GM08714 (cell line): ENCODE measurements around the gene TRIO.

Source experiments
- H3K4me3 ChIP-seq: fragments of 200-500 bp; sonication (Bioruptor generic); 2 replicates; pipeline ENCODE4 v1.5.1; 2014; ENCODE audit warnings: mild to moderate bottlenecking, low read length, inconsistent platforms
- ZNF274 ChIP-seq: IDR thresholded peaks from 2 replicates; pipeline ENCODE4 v1.6.1; 2012; ENCODE audit warnings: mild to moderate bottlenecking, low read depth, low read length

Gene TRIO

GRCh38 chr5:14215901-14216300, 72.8 kb downstream of the TRIO start:
- no peak overlapping the region for H3K4me3 ChIP-seq
- no peak for TF ChIP-seq ZNF274

GRCh38 chr5:14216372-14216771, 73.2 kb downstream of the TRIO start:
- no peak overlapping the region for H3K4me3 ChIP-seq
- no peak for TF ChIP-seq ZNF274

GRCh38 chr5:14216902-14217301, 73.8 kb downstream of the TRIO start:
- H3K4me3 ChIP-seq, result no peak overlapping the region

GRCh38 chr5:14217587-14217986, 74.4 kb downstream of the TRIO start:
- TF ChIP-seq ZNF274, result no peak
- H3K4me3 ChIP-seq, result no peak overlapping the region

More at GRCh38 chr5:14216902-14217301, 73.8 kb downstream of the TRIO start:
- TF ChIP-seq ZNF274, result no peak

GRCh38 chr5:14218011-14218410, 74.9 kb downstream of the TRIO start:
- no peak overlapping the region for H3K4me3 ChIP-seq
- TF ChIP-seq ZNF274, result no peak

- no peak overlapping the region for H3K4me3 ChIP-seq
- TF ChIP-seq ZNF274, result no peak
Observed at GRCh38 chr5:14218480-14218879, 75.3 kb downstream of the TRIO start.

- TF ChIP-seq ZNF274, result no peak
- no peak overlapping the region for H3K4me3 ChIP-seq
Observed at GRCh38 chr5:14218897-14219573, 75.9 kb downstream of the TRIO start.

- no peak for TF ChIP-seq ZNF274
- H3K4me3 ChIP-seq, result no peak overlapping the region
Observed at GRCh38 chr5:14219800-14220512, 76.8 kb downstream of the TRIO start.

- no peak overlapping the region for H3K4me3 ChIP-seq
- no peak for TF ChIP-seq ZNF274
Observed at GRCh38 chr5:14220642-14221041, 77.5 kb downstream of the TRIO start.

GRCh38 chr5:14221732-14222131, 78.6 kb downstream of the TRIO start:
- no peak overlapping the region for H3K4me3 ChIP-seq
- TF ChIP-seq ZNF274, result no peak

GRCh38 chr5:14222206-14222605, 79.1 kb downstream of the TRIO start:
- TF ChIP-seq ZNF274, result no peak

GRCh38 chr5:14223372-14223771, 80.2 kb downstream of the TRIO start:
- H3K4me3 ChIP-seq, result no peak overlapping the region
- TF ChIP-seq ZNF274, result no peak

More at GRCh38 chr5:14222206-14222605, 79.1 kb downstream of the TRIO start:
- H3K4me3 ChIP-seq, result no peak overlapping the region

GRCh38 chr5:14225173-14225834, 82.2 kb downstream of the TRIO start:
- no peak for TF ChIP-seq ZNF274
- H3K4me3 ChIP-seq, result no peak overlapping the region

- TF ChIP-seq ZNF274, result no peak
- no peak overlapping the region for H3K4me3 ChIP-seq
Observed at GRCh38 chr5:14226149-14226548, 83.0 kb downstream of the TRIO start.

- no peak overlapping the region for H3K4me3 ChIP-seq
- TF ChIP-seq ZNF274, result no peak
Observed at GRCh38 chr5:14226554-14226953, 83.4 kb downstream of the TRIO start.
